CD4-positive, alpha-beta T cell treated with Interferon alpha-2 for 1 hour (primary cell): Measurements from ENCODE around the gene HCFC1R1.
A peak's percentile ranks its signal among the peaks of the same experiment; 100 is the strongest.

Experiments
- DNase-seq, 2 donors: peaks; one replicate each; pipeline ENCODE4 v3.0.0-alpha.2; 2020 to 2022

The HCFC1R1 gene

DNA sequence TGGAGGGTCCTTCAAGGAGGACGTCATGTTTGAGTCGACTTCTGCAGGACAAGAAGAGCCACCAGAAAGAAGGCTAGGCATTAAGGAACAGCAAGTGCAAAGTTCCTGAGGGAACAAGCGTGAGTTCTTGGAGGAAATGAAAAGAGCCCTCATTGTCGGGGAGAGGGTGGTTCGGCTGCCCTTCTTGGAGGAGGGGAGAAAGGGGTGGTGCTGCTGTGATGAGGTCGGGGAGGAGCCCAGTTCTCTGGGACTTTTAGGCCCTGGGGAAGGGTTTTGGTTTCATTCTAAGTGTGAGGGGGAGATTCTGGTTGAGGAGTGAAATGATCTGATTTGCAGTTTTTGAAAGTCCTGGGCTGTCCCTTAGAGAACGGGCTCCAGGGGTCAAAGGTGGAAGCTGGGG, 8.9 kb upstream of the HCFC1R1 start:
- DNase-seq: no peak

DNA sequence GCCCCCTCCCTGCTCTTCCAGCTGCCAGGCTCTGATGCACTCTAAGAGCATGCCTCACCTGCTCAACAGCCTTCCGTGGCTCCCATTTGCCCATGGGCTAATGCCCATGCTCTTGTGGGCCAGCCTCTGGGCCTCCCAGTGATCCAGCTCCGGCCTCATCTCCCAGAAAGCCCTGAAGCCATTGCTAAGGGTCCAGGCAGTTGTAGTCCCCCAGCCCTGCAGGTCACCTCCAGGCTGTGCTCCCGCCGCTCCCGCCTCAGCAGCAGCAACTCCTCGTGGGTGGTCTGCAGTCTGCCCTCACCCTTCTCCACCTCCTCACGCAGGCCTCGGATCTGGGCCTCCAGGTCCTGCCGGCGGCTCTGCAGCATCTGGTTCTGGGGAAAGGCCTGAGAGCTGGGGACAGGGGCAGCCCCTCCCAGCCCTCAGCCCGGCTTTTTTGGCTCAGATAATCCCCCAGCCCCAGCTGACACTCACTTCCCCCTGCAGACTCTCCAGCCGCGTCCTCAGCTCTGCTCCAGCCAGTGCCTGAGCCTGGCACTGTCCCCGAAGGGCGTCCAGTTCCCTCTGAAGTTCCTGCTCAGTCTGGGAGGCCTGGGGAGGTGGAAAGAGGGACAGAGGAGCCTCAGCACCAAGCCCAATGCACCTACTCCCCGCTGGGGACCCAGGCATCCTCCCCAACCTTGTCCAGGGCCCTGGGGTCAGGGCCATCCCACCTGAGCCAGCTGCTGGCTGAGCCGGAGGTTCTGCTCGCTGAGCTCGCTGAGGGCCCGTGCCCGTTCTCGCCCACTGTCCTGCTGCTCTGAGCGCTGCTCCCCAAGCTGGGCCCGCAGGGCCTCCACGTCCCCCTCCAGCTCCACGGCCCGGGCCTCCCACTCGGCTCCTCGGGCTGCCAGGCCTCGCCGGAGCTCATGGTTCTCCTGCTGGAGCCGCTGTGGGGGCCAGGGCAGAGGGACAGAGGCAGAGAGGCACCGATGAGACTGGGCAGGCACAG, 6.8 kb upstream of the HCFC1R1 start:
- DNase-seq: no peak

DNA sequence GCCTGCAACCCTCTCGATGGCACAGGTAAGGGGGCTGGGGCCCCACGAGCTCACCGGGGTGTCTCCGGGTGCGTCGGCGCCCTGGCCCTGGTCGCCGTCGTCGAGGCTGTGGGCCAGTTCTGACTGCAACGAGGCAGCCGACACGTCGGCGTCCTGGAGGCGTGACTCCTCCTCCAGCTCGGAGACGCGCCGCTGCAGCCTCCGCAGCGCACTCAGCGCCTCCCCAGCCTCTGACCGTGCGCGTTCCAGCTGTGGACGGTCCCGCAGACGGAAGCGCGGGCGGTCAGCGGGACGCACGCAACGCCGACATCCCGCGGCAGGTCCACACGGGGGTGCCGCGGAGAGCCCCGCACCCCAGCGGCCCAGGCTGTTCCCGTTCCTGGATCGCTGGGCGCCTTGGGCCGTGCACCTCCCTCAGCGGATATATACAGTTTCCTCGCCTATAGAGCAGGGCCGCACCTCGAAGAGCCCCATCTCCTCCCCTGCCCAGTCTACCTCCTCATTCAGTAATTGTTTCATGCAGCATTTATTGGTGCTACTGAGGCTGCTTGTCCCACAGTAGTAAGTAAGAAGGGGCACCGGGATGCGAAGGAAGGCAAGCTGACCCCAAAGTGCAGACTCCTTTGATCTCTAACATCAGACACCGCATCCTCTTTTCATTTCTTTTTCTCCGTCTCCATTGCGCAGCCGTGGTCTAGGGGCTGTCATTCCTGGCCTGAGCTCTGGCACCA, 5.9 kb upstream of the HCFC1R1 start:
- peak in 1 of 2 donors; percentile 51 for DNase-seq

DNA sequence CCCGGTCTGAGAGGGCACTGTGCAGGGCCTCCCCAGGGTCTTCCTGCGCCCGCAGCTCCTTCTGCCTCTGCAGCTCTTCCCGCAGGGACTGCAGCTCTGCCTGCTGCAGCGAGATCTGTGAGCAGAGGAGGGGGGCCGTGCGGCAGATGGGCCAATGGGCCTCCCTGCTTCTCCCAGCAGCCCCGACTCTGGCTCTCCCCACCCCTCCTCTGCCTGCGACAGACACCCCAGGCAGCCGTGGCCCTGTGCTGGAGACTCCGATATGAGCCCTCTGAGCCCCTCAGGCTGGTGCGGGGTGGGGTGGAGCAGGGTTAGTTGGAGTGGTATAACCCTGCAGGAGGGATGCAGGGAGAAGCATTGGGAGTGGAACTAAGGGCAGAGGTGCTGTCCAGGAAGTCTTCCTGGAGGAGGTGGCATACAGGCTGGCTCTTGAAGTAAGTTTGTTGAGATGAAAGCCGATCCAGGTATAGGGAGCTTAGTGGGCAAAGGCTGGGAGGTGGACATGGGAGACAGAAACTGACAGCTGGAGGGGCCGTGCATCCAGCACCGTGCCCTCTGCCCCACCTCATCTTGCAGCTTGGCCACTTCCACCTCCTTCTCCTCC, 5.1 kb upstream of the HCFC1R1 start:
- DNase-seq: no peak

DNA sequence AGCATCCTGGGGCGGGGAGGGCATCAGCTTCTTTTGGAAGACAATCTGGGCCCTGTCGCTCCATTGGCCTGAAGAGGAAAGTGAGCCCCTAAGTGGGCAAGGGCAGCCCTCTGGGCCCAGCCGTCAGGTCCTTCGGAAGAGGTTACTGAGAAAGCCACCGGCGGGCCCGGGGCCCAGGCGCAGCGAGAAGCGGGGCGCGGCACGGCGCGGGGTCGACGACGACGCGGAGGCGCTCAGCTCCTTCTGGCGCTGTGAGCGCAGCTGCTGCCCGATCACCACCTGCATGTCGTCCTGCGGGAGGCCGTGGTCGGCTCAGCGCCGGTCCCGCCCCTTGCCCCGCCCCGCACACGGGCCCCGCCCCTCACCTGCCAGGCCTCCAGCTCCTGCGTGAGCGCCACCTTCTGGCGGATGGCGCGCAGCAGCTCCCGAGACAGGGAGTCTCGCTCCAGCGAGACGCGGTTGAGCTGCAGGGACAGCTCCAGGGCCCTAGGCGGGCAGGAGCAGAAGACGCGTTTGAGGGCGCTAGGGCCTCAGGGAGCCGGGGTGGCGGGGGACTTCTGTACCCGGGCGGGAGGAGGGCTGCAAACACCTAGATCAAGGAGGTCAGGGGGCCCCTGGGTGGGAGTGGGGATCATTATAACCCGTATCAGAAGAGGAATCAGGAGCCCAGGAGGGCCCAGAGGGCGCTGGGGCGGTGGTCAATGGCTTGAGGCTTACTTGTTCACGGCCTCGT, 4.4 kb upstream of the HCFC1R1 start:
- DNase-seq: peak; percentile 85 to 91

DNA sequence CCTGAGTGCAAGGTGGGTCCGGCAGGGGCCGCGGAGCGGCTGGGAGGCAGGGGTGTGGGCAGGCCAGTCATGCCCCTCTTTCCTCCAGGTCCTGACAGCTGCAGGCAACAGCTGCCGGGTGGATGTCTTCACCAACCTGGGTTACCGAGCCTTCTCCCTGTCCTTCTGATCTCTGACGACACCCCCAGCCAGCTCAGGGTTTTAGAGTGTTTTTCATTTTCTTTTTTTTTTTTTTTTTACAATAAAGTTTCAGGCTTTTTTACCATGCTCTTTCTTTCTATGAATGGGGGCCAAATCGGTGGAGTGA, 3.7 kb upstream of the HCFC1R1 start:
- DNase-seq: no peak

DNA sequence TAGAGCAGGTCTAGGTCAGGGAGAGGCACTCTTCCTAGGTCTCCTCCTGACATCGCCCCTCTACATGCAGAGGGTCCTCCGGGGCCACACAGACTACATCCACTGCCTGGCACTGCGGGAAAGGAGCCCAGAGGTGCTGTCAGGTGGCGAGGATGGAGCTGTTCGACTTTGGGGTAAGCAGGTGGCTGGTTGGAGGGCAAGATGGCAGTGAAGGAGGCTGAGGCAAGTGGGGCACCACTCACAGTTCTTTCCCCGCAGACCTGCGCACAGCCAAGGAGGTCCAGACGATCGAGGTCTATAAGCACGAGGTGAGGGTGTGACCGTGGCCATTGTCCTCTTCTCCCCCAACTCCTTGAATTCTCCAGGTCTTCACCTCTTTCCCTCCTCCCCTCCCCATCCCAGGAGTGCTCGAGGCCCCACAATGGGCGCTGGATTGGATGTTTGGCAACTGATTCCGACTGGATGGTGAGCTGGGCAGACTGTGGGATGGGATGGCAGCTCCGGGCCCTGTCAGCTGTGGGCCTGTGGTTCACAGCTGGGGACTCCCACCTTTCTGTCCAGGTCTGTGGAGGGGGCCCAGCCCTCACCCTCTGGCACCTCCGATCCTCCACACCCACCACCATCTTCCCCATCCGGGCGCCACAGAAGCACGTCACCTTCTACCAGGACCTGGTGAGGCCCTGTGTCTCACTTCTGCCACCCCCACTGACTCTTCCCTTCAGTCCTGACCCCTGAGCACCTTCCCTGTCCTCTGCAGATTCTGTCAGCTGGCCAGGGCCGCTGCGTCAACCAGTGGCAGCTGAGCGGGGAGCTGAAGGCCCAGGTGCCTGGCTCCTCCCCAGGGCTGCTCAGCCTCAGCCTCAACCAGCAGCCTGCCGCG, 3.1 kb upstream of the HCFC1R1 start:
- no peak for DNase-seq

DNA sequence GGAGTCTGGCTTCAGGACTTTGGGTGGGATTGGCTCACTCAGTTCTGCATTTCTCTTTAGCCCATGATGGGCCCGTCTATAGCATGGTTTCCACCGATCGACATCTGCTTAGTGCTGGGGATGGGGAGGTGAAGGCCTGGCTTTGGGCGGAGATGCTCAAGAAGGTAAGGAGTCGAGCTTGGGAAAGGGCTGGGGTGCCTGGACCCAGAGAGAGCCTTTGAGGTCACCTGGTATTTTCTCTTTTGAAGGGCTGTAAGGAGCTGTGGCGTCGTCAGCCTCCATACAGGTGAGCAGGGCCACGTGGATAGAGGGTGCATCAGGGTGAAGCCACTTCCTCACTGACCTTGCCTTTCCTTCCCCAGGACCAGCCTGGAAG, 2.2 kb upstream of the HCFC1R1 start:
- DNase-seq: no peak

DNA sequence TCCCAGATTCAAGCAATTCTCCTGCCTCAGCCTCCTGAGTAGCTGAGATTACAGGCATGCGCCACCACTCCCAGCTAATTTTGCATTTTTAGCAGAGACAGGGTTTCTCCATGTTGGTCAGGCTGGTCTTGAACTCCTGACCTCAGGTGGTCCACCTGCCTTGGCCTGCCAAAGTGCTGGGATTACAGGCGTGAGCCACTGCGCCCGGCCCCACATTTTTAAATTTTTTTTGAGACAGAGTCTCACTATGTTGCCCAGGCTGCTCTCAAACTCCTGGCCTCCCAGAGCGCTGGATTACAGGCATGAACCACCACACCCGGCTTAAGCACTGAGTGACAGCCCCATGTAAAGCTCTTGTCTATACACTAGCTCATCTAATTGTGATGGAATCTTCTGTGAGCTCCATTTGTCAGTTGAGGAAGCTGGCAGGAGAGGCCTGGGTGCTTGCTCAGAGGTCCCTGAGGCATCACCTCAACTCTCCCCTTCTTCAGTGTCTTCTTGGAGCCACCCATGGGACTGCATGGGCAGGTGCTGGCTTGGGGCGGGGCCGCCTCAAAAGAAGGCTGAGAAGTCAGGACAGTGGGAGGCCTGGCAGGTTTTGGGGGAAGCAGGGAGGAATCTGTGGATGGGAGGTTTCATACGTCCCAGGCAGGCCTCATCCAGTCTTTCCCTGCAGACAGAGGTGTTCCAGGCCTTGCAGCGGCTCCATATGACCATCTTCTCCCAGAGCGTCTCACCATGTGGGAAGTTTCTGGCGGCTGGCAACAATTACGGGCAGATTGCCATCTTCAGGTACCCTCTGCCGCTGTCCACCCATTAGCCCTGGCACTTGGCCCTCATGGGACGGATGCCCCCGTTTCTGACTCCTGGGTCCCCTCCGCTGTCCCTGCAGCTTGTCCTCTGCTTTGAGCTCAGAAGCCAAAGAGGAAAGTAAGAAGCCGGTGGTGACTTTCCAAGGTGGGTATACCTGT, 1.6 kb upstream of the HCFC1R1 start:
- DNase-seq: no peak

DNA sequence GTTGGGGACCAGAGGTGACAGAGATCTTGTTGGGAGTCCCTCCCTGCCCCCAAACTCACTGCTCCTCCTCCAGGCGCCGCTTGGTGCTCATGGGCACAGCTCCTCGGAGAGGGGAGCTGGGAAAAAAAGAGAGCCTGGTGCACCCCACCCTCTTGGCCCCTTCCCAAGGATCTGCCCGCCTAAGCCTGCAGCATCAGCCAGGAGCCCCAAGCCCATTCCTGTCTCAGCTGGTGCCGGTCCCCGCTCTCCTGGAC, 400 bp downstream of the HCFC1R1 start:
- no peak for DNase-seq

DNA sequence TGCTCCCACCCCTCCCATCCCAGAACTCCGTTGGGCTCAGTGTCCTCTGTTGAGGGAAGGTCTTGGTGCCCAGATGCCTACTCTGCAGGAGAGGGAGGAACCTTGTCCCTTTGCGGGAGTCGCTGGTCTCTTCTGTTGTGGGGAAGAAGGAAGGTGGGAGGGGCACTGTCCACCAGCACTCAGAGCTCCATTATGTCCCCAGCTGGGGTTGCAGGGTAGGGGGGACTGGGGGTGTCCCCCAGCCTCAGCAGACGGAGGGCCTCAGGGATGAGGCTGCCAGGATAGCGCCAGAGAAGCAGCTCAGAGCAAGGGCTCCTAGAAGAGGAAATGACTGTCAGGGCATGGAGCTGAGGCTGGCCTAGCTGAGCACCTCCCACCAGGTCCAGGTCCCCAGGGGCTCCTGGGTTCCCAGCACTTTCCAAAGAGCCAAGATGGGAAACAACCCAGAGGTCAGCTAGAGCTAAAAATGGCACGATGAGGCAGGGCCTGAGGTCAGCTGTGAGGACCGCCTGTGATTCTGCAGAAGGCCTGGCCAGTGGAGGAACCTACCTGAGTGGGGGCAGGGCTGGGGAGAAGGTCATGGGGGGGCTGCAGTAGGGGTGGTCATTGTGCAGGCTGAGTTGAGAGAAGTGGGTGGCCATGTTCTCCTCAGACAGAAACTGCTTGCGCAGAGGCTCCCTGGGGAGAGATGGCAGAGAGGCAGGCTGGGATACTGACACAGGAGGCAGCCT, 893 bp downstream of the HCFC1R1 start:
- DNase-seq: no peak

DNA sequence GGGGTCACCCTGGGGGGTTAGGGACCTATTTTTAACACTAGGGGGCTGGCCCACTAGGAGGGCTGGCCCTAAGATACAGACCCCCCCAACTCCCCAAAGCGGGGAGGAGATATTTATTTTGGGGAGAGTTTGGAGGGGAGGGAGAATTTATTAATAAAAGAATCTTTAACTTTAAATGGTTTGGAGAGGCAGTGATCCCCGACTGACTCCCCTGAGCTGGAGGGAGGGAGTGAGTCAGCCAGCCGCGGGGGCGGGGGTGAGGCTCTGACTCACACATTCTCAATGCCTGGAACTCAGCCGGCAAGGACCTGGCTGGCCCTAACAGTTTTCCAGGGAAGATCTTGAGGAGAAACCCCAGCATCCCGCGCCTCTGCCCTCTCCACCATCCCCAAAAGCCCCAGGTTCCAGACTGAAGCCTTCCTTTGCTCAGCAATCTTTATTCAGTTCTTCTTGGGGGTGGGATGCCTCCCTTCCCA, 1.5 kb downstream of the HCFC1R1 start:
- peak; percentile 65 to 66 for DNase-seq

DNA sequence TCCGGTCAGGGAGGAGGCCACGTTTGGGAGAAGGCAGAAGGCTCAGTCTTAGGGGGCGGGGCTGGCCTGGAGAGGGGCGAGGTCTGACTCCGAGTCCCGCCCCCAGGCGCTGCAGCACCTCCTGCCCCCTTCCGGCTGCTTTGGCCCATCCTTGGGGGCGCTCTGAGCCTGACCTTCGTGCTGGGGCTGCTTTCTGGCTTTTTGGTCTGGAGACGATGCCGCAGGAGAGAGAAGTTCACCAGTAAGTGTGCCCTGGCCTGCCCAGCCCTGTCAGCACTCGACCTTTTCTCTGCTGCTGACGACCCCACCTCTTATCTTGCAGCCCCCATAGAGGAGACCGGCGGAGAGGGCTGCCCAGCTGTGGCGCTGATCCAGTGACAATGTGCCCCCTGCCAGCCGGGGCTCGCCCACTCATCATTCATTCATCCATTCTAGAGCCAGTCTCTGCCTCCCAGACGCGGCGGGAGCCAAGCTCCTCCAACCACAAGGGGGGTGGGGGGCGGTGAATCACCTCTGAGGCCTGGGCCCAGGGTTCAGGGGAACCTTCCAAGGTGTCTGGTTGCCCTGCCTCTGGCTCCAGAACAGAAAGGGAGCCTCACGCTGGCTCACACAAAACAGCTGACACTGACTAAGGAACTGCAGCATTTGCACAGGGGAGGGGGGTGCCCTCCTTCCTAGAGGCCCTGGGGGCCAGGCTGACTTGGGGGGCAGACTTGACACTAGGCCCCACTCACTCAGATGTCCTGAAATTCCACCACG, 2.1 kb downstream of the HCFC1R1 start:
- peak; percentile 61 to 69 for DNase-seq

DNA sequence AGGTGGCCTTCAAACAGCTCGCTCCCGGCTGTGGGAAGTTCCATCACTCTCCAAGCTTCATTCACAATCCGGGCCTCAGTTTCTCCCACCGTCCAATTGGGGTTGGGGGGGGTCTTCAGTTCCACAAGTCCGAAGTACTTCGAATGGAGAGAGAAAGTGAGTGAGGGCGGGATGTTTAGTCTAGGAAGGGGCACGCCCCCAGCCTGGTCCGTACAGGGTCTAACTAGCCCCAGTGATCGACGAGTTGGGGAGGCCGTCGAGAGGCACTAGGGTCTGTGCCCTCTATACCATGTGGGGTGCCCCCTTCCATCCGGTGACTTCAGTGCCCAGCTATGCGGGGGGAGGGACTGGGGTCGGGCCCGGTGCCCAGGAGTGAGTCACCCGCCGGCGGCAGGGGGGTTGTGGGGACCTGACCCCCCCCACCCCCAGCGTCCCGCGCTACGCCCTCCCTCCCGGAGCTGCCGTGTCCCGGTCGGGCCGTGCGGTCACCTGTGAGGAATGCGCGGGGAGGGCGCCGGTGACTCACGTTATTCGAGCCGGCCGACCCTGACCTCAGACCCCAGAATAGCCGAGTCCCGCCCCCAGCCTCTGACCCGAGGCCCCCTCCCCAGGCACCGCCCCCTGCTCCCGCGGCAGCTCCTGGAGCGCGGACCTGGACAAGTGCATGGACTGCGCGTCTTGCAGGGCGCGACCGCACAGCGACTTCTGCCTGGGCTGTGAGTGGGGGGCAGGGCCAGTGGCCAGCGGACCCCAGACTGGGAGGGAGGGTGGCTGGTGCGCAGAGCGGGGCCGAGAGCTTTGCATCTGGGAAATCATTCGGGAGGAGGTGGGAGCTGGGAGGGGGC, 2.9 kb downstream of the HCFC1R1 start:
- peak; percentile 46 to 72 for DNase-seq

DNA sequence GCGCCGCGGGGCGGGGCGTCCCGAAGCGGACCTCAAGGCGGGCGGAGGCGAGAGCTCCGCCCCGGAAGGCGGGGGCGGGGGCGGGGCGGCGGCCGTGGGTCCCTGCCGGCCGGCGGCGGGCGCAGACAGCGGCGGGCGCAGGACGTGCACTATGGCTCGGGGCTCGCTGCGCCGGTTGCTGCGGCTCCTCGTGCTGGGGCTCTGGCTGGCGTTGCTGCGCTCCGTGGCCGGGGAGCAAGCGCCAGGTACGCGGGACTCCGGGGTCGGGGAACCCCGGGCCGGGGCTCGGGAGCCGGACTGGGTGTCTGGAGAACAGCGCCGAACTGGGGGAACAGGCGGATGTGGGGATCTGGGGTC, 3.5 kb downstream of the HCFC1R1 start, which contains the start of gene TNFRSF12A:
TSS of gene TNFRSF12A (plus strand) at position 122 of the 357 bp plus-strand sequence. CDS start at position 152, 30 bp downstream.
- DNase-seq: peak; percentile 70 to 80

DNA sequence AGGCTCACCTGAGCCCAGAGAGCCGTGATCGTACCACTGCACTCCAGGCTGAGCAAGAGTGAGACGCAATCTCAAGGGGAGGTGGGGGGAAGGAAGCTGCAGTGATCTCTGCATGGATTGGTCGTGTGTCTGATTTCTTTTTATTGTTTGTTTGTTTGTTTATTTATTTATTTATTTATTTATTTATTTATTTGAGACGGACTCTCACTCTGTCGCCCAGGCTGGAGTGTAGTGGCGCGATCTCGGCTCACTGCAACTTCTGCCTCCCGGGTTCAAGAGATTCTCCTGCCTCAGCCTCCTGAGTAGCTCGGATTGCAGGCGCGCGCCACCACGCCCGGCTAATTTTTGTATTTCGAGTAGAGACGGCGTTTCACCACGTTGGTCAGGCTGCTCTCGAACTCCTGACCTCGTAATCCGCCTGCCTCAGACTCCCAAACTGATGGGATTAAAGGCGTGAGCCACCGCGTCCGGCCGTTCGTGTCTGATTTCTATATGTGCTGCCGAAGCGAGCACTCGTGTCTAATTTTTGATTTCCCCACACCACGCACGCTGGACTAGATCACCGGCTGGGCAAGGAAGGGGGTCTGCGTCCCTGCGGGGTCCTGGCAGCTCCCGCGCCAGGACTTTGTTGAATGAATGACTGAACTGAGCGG, 4.0 kb downstream of the HCFC1R1 start:
- no peak for DNase-seq

DNA sequence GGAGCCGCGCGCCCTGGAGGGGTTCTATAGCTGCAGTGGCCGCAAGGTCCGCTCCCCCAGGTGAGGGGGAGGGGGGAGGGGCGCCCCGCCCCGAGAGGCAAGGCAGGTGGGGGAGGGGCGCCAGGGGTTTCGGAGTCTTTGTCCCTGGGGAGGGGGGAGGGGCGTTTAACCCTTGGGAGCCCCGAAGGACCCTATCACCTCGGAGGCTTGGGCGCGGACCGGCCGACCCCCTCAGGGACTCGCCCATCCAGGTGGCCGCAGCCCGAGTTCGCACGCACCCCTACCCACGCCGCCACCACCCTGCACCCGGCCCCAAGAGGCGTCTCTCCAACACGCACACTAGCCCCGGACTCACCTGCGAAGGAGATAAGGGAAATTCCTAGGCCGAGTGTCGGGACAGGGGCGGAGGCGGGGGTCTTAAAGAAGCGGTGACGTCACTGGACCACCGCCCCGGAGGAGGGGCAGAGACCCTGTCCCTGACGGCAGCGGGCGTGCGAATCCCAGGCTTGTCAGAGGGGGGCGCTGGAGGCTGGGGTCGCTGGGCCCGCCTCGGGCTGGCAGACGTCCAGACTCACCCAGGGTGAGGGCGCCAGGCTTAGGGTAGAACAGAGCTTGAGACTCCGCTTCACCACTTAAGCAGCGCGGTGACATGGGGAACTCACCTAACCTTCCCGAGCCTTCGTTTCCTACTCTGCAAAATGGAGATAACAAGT, 5.8 kb downstream of the HCFC1R1 start, which contains the start of gene CLDN6:
TSS of gene CLDN6 (minus strand) at position 390 of the 713 bp plus-strand sequence. CDS start 2,162 bp downstream, outside the sequence.
- DNase-seq: peak in 1 of 2 donors; percentile 35
